SK-N-DZ (cell line): ENCODE measurements around the gene TTI1. TPM values are rescaled to one million over a fixed set of nuclear protein-coding genes. Genes with fewer than 3 reads are reported as not detected.

Source experiments
- DNase-seq: peaks from one replicate; pipeline ENCODE4 v3.0.0-alpha.2; 2015; ENCODE audit warnings: low spot score
- polyA plus RNA-seq, 2 experiments: library from polyadenylated mRNA; depleted of rRNA; stranded (reverse); fragments of >200 nt; gene quantifications; 2 replicates each; pipeline ENCODE4 v1.2.3, GENCODE V29; 2014

Gene TTI1
- 54.0 and 68.2 TPM in 2 replicates for polyA plus RNA-seq (2014; cell fraction: cytosol; rRNA removed)
- polyA plus RNA-seq (2014; cell fraction: nucleus; rRNA removed) = 44.5 and 70.0 TPM in 2 replicates

DNA sequence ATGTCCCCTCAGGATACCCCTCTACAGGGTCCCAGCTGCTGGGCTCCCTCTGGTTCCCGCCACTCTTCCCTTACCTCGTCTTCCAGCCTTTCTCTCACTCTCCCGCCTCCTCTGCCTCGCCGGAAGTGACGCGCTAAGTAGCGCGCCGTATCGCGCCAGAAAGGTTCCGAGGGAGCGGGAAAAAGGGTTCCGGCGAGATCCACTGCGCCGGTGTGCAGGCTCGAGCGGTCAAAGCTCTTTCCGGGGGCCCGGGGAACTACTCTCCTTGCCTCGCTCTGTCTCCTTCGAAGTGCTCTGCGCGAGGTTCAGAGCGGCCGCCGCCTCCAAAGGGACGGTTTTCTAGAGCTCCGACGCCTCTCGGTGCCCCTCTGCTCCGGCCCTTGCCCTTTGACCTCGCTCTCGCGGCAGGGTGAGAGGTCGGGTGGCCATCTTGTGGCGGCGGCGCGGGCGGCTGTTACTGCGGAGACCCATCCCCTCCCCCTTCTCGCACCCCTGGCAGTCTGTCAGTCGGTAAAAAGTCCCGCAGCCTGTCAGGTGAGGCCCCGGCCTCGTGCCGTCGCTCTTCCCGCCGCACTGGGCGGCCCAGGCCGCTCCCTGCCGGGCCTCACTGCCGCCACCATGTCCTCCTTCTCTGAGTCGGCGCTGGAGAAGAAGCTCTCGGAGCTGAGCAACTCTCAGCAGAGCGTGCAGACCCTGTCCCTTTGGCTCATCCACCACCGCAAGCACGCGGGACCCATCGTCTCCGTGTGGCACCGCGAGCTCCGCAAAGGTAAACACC, at the start of gene TTI1, which contains the start of gene RPRD1B:
Gene TTI1 (minus strand): TSS at position 127 of the 778 bp plus-strand sequence. CDS start 19,640 bp downstream, outside the sequence.
Gene RPRD1B (plus strand): TSS at position 417 of the 778 bp plus-strand sequence. CDS start 202 bp downstream, at position 619.
- peak; percentile 98 for DNase-seq

DNA sequence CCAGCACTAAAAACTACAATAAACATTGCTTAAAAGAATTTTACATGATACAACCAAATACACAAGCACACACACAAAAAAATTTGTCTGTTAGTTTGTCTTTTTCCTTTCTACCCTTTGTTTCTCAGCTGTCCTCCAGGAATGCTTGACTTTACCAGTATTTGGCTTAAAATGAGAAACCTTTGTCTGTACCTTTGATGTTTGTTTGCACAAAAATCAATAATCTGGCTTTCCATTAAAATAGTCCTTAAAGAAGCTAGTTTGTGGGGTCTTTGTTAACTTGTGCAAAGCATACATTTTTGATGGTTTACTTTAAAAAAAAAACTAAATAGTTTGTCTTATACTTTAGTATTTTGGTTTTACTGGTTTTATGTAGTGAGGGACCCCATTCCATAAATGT, 49.6 kb upstream of the TTI1 start:
- no peak for DNase-seq

DNA sequence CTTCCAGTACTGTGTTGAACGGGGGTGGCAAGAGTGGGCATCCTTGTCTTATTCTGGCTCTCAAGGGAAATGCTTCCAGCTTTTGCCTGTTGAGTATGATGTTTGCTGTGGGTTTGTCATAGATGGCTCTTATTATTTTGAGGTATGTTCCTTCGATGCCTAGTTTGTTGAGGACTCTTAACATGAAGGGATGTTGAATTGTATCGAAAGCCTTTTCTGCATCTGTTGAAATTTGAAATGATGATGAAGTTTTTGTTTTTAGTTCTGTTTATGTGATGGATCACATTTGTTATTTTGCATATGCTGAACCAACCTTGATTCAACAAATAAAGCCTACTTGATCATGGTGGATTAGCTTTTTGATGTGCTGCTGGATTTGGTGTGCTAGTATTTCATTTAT, 48.3 kb upstream of the TTI1 start:
- DNase-seq = no peak

DNA sequence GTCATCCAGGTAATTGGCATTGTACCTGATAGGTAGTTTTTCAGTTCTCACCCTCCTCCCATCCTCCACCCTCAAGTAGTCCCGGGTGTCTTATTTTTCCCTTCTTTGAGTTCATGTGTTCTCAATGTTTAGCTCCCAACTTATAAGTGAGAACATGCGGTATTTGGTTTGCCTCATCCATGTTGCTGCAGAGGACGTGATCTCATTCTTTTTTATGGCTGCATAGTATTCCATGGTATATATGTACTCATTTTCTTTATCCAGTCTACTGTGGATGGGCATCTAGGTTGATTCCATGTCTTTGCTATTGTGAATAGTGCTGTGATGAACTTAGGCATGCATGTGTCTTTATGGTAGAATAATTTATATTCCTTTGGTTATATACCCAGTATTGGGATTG, 46.1 kb upstream of the TTI1 start:
- no peak for DNase-seq

DNA sequence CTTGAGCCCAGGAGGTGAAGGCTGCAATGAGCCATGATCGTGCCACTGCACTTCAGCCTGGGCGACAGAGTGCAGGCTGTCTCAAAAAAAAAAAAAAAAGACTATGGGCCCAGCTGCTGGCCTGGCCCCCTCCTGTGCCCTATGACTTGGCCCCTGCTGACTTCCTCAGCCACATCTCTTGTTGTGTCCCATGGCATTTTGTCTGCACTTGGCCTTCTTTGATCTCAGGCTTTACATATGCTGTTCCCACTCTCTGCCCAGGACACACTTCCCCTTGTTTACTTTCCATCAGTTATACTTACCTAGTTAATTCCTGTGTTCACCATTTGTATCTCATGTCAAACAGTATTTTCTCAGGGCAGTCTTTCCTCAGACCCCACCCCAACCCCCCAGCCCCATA, 44.8 kb upstream of the TTI1 start:
- no peak for DNase-seq

DNA sequence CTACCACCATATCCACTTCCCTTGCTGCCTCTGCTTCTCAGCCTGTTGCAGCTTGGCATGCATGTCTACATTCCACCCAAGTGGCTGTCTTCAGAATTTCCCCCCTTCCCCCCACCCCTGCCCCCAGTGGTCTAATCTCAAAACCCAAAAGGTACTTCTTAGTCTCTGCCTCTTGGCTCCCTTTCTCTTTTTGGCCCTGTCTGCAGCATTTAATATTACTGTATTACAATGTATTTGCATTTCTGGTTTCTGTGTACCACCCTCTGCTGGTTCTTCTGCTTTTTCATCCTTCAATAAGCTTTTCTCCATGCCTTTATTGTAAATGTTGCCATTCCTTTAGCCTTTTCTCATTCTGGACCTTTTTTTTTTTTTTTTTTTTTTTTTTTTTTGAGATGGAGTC, 43.3 kb upstream of the TTI1 start:
- no peak for DNase-seq

DNA sequence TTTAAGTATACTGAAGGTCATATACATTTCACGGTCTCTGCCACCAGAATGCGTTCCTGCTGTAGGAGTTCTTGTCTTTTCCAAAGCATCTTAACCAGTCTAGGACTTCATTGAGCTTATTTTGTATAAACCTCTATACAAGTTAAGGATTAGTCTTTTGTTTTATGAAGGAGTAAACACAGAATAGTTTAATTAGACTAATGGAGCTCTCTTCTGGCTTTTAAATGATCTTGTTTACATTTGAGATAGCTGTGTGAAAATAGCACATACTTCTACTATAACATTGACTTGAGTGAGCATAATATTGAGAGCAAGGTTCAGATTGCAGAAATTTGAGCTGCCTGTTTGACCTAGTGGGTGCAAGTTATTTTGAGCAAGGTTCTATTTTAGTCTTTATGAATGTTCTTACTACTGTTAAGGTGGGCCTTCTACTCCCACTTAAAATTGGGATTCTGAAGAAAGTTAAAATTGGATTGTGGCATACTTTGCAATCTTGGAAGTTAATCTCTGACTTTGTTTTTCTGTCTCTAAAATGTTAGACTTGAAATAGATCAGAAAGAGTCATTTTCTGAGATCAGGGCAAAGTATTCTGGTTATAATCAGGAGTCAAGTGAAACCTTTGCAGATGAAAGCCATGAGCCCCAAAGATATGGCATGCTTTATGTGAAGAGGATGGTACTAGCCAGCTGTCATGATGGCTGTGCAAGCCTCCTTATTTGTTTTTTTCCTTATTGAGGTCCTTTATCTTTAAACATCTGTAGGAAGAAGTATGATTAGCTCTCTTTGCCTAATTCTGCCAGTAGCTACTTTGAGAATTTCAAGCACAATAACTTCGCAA, 42.1 kb upstream of the TTI1 start:
- no peak for DNase-seq

DNA sequence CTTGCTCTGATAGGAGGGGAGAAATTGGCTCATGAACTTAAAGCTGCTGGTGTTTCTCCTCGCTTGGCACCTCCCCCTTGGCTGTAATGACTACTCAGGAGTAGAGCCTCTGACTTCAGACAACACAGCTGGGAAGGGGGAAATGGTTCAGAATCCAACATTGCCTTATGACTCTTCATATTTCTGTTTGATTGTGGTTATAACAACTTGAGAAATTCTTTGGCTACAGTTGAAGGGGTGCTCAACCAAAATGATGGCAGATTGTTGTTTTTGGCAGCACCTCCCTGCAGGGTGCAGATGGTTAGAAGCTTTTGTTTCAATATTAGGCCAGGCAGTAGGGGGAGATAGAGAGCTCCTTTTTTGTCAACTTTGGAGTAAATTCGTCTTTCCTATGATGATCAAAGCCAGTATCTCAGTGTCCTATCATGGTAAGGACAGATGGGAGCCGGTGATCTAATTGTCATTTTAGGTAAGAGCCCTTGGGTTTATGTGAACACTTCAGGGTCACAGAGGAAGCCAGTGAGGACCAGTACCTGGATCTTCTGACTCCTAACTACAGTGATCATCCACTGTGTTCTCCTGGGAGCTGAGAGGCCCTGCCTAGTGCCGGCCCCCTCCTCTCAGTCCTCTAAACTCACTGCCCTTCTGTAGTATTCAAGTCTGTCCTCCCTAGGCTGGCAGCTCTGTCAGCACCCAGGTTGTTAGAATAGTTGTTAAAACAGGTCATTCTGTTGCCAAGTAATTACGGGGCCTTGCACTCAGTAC, 40.2 kb upstream of the TTI1 start:
- peak; percentile 75 for DNase-seq

DNA sequence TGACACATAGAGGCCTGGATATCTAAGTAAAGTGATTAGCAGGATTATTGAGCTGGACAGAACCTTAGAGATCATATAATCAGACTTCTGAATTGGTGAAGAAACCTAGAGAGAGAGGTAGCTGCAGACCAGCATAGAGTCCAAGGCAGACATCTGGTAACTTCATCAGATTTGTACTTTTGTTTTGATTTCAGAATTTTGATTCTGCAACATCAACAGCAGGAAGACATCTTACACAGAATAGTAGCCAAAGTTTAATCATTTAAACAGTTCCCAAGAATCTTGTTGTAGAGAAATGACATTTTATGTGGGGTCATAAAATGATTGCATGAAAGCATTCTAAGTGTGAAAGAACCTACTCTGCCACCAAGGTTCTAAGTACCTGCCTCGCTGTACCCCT, 39.6 kb upstream of the TTI1 start:
- DNase-seq = no peak

DNA sequence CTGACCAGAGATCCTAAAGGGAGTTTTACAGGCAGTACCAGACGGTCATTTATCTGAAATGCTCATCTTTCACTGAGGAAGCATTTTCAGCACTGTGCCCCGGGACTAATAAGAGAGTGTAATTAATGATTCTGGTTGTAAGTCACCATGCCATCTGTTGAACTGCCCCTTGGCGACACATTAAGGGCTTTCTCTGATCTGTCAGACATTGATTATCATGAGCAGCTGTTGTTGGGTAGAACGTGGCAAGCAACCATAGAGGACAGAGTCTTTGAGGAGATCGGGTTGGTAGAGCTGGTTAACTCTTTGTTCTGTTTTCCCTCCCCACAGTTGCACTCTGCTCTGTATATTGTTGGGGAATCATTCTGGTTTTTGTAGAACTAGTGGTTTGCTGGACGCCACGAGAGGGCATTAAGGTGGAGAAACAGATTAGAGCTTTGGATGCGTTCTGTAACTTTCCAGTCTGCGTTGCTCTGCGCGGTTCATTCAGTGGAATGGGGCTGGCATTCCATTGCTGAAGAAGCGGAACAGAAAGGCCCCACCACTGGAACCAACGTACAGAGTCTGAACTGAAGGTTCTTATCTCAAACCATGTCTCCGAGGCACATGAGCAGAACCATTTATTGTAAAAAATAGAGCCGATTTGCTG, 34.6 kb upstream of the TTI1 start:
- DNase-seq = peak; percentile 22

DNA sequence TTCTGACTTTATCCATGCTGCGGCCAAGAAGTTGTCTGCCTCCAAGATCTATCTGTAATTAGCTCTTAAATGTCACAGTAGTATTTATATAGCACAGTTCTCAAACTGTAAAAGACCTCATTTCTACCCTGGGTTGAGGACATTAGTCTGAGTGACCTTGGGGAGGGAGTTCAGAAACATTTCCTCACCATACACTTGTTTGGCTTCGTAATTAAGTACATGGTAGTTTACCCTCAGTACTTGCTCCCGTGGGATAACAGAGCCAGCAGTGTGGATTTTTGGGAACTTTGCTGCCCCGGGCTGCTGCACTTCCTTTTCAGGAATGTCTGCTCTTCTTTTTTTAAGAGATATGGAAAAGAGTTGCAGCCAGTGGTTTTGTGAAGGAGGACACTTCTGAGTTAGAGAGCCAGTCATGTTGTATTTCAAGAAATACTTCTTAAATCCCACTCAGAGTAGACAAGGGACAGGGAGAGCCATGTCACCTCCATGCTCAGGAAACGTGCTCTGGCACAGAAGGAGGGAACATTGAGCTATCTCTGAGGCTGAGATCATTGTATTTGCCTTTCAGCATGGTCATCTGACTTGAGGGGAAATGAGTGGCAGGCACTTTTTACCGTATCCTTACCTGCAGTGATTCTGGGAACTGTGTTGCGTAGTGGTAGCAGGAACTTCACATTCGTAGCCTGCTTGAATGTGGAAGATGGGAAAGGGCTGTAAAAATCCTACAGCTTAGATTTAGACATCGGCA, 33.9 kb upstream of the TTI1 start:
- DNase-seq = no peak

DNA sequence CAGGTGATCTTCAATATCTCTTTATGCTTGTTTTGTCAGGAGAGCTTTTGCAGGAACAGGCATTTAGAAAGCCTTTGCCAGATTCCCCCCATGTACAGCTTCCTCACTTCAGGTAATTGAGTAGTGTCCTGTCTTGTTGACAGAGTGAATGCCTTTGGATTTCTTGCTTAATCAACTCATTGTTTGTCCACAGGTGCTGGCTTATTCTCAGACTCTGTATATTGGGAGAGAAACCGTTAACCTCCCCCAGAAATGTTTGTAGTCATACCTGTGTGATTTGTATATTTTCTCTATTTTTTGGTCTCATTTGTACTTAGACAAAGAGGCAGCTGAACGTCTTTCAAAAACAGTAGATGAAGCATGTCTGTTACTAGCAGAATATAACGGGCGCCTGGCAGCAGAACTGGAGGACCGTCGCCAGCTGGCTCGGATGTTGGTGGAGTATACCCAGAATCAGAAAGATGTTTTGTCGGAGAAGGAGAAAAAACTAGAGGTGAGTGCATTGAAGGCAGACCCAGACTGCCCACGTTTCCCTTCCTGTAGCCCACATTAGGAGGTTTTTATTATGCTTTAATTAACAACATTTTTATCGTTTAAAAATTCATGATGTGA, 32.6 kb upstream of the TTI1 start:
- DNase-seq = no peak

DNA sequence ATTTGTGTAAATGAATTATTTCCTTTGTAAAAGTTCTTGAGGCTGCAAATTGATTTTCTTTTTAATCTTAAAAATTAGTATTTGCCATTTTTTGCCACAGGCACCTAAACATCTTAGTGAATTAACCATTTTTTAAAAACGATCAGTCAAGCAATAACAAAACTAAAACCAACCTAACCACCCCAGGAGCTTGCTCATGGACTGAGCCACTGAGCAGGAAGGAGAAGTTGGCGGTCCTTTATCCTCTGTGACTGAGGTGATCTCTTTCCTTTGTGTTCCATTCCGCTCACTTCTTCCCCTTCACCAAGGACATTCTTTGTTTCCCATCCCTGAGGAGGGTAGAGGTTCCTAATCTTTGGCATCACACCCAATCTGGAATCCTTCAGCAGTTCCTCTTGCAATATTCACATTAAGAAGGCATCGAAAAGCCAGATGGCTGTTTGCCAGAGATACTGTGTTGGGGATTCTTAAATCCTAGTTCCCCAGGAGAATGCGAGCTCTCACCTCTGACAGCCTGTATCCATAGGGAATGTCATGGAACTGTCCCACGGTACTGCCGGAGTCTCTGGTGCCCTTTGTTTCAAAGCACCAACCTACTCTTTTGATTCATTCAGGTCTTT, 30.8 kb upstream of the TTI1 start:
- DNase-seq = no peak

DNA sequence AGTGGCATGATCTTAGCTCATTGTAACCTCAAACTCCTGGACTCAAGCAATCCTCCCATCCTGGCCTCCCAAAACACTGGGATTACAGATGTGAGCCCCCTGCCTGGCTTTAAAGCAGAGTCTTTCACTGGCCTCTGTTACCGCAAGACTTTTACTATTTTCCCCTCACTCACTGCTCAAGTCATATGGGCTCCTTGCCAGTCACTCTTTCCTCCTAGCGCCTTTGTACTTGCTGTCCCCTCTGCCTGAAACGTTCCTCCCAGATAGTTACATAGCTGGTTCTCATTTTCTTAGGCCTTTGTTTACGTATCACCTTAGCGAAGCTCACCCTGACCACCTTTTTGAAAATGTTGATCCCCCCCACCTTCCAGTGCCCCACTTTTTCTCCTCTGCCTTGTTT, 29.6 kb upstream of the TTI1 start:
- no peak for DNase-seq

DNA sequence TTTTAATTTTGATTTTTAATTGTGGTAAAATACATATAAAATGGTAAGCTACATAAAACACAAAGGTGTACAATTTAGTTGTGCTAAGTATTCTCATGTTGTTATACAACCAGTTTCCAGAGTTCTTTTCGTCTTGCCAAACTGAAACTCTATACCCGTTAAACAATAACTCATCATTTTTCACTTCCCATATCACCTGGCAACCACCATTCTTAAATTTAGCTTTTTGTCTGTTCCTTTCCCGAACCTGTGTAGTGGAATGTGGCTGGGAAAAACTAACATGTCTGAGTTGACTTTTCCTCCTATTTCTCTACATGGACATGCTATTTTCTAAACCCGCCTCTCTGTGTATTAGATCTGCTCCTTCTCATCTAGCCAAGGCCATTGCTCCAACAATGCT, 27.9 kb upstream of the TTI1 start:
- no peak for DNase-seq

DNA sequence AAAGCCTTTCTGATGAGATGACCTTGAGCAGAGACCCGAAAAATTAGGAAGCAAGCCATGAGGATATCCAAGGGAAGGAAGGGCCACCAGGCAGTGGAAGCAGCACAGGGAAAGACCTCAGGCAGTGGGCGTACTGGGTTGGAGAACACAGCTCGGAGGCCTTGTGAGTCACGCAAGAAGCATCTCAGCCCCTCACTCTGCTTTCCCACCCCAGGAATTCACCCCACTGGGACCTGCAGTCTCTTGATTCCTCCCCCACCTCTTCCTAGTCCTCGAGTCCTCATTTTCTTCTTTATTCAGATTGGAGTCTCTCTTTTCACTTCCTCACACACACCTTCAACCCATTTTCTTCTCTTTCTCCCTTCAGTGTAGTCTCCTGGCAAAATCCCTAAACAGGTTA, 27.3 kb upstream of the TTI1 start:
- DNase-seq = no peak

DNA sequence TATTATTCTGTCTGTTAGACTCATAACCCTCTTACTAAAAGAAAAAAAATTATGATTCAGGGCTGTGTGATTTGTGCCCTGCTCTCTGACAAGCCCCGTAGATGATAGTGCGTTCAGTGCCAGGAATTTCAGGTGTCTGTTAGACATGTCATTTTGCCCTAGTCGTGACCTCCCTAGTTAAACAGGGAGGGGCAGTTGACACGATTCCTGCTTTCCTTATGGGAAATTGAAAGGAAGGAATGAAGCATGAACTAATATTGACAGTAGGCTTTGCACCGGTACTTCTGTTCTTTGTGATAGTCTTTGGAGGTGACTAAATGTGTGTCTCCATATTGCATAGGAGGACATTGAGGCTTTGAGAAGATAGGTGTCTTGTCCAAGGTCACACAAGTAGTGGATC, 26.6 kb upstream of the TTI1 start:
- no peak for DNase-seq

DNA sequence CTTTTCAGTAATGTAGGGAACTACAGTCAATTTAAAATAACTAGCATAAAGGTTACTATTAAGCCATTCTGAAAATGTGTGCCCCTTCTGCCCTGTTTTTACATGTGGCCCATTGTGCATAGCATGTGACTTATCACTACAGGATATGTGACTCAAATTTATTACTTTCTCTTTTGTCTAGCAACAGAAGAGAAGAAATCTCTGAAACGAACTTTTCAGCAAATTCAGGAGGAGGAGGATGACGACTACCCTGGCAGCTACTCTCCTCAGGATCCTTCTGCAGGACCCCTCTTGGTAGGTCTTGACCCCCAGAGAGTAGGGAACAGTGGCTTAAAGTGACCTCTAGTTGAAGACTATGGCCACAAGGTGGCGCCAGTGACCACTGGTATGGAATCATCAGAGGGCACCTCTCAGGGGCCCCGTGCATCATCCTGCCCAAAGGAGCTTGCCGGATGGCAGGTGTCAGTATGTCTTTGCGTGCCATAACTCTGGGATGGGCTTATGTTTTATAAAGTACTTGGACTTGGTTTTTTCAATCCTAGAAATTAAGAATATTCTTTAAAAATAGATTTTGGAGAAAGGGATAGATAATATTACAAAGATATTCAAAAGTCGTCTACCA, 24.2 kb upstream of the TTI1 start:
- peak; percentile 85 for DNase-seq

DNA sequence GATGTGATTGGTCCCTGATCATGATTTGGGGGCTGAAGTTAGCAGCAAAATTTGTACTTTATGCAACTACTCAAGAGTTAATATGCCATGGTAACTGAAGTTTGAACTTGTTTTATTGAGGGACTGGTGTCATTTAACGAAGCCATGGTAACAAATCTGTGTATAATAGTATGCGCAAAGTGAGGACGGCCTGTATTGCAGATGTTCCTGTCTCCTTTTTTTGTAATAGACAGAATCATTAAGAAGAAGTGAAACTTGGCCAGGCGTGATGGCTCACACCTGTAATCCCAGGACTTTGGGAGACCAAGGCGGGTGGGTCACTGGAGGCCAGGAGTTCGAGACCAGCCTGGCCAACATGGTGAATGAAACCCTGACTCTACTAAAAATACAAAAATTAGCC, 22.6 kb upstream of the TTI1 start:
- DNase-seq = no peak
